Anterior cingulate cortex (tissue), 58 donors: ENCODE data around the gene DUS1L.

Source experiments
- DNase-seq, 58 donors: peaks; one replicate each; lab custom pipeline; 2025; lab: John Stamatoyannopoulos, UW

Gene DUS1L

GRCh38 chr17:82089723-82090548, 24.3 kb upstream of the DUS1L start:
- no peak for DNase-seq

- DNase-seq = no peak
Observed at GRCh38 chr17:82088838-82089722, 23.5 kb upstream of the DUS1L start.

GRCh38 chr17:82087961-82088837, 22.6 kb upstream of the DUS1L start:
- DNase-seq = no peak

GRCh38 chr17:82086941-82087906, 21.6 kb upstream of the DUS1L start:
- no peak for DNase-seq

GRCh38 chr17:82085931-82086764, 20.5 kb upstream of the DUS1L start:
- no peak for DNase-seq

GRCh38 chr17:82085031-82085861, 19.6 kb upstream of the DUS1L start:
- no peak for DNase-seq

GRCh38 chr17:82084373-82085030, 18.9 kb upstream of the DUS1L start:
- DNase-seq = no peak

GRCh38 chr17:82083533-82084359, 18.1 kb upstream of the DUS1L start:
- no peak for DNase-seq

- DNase-seq = no peak
Observed at GRCh38 chr17:82083009-82083408, 17.4 kb upstream of the DUS1L start.

GRCh38 chr17:82082456-82082855, 16.9 kb upstream of the DUS1L start:
- DNase-seq = no peak

GRCh38 chr17:82081966-82082365, 16.4 kb upstream of the DUS1L start:
- DNase-seq = no peak

GRCh38 chr17:82081546-82081945, 15.9 kb upstream of the DUS1L start:
- DNase-seq = no peak

GRCh38 chr17:82080789-82081464, 15.3 kb upstream of the DUS1L start:
- DNase-seq = no peak

GRCh38 chr17:82080048-82080788, 14.6 kb upstream of the DUS1L start:
- DNase-seq = no peak
